Effector CD4-positive, alpha-beta T cell (primary cell): ENCODE results near the gene DDX42.
"Not testable (repeated sequence)": the region's sequence is repeated elsewhere in the genome, so short reads cannot be mapped to it uniquely, and the experiment has no call there.

ENCODE experiments used
- DNase-seq: peaks from one replicate; pipeline ENCODE4 v3.0.0-alpha.2; 2020

The DDX42 gene

DNA sequence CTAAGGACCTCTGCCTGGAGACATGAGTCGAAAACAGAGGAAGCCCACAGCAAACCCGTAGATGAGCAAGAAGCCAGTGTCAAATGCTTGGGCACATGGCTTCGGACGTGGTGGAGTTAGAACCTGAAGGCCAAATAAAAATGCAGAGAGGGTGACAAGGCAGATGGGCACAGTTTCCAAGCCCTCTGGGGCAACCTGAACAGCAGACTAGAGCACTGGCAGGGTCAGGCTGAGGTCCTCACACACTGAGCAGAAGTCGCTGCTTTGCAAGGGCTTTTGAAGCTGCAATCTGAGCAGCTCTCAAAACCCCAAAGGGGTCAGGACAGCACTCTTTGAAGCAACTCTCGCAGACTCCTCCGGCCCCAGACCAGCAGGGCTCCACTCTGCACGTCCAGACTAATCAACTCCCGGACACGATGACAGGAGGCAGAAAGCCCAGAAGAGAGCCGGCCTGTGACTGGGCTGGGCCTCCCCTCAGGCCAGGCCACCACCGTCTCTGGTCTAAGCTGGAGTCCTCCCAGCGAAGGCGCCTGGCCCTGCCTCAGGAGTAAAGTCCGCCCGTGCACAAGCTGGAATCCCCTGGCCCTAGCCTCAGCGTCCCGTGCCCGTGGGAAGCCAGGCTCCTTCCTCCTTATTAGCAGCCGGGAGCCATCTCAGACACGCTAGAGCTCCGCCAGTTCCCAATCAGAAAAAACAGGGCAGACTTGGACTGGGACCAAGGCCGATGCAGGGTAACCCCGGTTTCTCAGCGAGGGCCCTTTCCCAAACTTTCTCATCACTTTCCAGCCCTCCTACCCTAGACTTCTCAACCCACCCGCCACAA lies 67.6 kb downstream of the DDX42 start:
- no peak for DNase-seq

DNA sequence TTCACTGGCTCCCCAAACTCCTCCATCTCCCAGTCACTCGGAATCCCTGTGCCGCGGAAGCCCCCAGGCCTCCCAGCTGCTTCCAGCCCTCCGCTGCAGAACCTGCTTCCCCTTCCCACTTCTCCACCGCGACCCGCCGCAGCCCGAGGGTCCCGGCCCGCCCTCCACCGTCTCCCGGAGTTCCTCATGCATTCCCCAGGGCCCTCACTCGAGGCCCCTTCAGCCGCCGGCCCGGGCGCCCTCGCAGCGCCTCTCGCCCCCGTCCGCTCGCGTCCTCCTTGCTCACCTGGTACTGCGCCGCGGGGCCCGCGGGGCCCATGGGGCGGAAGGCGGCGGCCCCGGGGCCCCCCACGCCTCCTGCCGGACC lies 68.2 kb downstream of the DDX42 start:
- DNase-seq = no peak

DNA sequence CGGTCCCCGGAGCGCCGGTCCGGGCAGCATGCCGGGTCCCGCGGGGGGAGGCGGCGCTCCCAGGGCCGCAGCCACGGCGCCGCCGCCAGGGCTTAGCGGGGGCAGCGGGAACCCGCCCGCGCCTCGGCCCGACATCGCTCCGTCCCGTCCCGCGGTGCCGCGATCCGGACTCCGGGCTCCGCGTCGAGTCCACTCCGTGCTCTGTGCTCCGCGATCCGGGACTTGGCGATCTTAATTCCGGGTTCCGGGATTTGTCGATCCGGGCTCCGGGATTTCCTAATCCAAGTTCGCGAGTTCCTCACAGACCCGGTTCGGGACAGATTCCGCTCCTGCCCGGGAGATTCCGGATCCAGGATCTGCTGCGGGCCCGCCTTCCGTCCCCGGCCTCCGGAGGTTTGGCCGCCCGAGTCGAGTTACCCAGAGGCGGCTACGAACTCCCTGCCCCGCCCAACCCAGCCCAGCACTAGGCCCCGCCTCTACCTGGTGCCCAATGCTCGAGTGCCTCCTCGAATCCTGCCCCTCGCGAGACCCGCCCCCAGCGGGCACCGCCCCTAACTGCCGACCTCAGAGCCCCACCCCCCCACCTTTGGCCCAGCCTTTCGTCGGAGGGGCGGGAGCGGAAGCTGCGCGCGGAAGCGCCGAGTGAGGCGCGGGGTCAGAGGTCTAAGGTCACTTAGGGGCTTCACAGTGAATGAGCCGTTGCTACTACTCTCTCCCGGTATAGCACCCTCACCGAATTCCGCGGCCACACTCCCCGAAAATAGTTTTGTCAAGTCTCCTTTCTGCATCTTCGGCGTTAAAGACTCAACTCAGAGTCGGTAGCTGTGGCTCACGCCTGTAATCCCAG lies 68.8 kb downstream of the DDX42 start, which contains the start of gene SMARCD2:
Gene SMARCD2, minus strand, starts transcription at position 146 of the 847 bp plus-strand sequence. Its CDS starts 11 bp downstream, at position 135.
- DNase-seq = peak; percentile 98

DNA sequence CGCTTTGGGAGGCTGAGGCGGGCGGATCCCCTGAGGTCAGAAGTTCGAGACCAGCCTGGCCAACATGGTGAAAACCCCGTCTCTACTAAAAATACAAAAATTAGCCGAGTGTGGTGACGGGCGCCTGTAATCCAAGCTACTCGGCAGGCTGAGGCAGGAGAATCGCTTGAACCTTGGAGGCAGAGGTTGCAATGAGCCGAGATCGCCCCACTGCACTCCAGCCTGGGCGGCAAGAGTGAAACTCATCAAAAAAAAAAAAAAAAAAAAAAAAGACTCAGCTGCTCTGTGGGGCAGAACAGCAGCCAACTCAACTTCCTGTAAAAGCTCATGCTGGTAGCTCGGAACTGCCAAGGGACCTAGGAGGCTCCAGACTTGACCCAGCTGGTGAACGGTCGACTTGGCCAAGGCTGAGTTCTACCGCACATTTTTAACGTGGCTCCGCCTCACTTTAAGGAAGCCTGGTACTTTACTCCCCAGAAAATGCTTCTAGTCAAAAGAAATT lies 69.5 kb downstream of the DDX42 start:
- not testable (repeated sequence) for DNase-seq

DNA sequence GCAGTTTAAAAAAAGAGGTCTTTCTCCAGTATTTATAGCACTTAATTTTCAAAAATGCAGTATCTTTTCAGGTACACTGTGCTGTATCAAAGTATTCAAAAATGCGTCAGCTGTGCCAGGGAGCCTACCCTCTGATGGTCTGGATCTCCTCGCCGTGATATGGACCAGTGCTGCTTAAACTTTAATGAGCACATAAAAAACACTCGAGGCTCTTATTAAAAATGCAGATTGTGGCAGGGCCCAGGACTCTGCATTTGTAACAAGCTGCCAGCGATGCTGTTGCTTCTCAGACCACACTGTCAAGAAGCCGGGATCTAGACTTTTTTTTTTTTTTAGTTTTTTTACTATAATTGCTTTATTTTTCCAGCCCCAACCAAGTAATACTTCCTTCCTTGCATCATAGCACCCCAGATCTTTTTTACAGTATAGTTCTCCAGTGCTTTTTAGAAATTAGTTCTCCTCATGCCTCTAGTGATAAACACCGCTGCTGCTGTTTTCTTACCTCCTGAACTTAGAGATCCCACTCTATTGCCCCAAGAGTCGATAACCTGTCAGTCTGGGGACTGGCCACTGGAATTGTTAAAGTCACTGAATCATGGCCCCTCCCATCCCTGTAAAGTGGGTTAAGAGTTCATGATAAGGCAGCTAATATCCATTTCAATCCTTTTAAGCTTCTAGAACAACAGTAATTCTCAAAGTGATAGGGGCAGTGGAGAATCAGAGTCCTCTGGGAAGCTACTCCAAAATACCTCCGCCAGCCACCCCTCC lies 70.1 kb downstream of the DDX42 start:
- no peak for DNase-seq

DNA sequence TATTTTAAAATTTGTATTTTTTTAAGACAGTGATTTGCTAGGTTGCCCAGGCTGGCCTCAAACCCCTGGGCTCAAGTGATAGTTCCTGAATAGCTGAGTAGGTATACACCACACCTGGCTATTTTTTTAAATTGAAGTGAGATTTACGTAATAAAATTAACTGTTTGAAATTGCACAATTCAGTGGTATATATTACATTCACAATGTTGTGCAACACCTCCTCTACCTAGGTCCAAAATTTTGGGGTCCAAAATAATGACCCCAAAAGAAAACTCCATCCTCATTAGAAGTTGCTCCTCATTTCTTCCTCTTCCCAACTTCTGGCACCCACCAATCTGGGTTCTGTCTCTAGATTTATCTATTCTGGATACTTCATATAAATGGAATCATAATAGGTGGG lies 71.5 kb downstream of the DDX42 start:
- DNase-seq = no peak

DNA sequence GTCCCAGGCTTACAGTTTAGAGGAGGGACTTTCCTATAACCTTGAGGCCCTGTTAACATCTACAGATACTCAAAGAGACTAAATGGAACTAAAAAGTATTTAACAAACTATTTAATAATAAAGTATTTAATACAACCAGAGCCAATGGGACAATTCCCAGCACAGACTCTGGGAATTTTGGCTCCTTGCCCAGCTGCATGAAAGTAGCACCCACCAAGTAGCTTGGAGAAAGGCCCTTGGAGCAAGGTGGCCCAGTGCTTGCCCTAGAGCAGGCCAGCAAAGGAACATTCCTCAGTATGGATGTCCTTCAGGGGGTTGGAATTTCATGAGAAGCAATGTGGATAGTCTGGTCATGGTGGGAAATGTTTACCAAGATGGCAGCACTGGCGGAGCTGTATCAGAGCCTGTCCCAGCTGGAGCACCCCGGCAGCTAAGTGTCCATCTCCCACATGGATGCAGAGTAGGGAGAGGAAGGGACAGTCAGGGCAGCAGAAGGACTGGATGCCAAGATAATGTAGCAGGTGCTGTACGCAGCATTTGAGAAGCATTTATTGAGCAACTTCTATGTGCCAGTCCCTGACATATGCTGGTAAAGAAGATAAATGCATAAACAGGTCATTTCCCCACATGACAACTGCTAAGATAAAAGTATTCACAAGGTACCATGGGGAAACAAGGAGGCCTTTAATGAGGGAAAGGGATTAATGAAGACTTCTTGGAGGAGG lies 73.7 kb downstream of the DDX42 start:
- no peak for DNase-seq

DNA sequence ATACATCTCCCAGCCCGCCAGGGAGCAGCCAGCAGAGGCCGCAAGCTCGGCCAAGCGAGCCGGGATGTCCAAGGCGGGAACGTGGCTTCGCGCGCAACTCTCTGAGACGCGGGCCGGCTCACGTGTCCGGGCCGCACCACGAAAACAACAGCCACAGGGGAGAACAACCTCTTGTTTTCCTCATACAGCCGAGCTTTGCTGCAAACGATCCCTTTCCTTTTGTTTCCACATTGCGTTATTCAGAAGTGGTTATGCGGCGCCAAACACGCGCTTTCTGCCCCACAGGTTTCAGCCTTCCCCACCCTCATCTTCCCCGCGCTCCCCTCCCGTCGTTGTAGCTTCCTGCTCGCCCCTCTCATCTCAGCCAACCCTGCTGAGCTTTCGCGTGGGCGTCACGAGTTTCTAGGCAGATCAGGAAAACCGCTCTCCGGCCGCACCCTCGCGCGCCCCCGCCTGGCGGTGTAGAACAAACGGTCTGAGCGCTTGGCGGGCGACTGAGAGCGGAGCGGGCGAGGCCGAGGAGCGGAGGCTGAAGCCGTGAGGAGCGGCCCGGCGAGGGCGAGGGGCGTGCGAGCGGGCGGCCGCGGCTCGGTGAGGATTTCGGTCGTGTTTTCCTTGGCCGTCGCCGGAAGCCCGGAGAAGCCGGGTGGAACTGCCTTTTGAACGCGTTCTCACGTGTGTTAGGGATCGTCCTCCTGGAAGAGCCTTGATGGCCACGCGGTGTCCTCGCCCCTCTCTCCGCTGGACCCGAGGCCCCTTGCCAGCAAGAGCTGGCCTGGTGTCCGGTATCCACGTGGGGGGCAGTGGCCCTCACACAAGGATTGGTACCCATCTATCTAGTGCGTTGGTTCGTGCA lies 75.1 kb downstream of the DDX42 start:
- DNase-seq = peak; percentile 92

DNA sequence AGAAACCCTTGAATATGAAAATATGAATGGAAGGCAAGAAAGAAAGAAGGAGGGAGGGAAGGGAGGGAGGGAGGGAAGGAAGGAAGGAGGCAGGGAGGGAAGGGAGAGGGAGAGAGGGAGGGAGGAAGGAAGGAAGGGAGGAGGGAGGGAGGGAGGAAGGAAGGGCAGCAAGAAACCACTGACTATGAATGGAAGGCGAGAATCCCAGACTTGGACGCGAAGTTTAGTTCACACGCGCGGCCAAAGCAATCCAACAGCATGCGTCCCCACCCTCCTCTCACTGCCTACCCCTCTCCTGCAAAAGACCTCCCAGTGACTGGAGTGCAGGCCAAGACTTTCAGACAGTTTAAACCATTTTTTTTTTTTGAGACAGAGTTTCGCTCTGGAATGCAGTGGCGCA lies 76.4 kb downstream of the DDX42 start:
- DNase-seq = no peak

DNA sequence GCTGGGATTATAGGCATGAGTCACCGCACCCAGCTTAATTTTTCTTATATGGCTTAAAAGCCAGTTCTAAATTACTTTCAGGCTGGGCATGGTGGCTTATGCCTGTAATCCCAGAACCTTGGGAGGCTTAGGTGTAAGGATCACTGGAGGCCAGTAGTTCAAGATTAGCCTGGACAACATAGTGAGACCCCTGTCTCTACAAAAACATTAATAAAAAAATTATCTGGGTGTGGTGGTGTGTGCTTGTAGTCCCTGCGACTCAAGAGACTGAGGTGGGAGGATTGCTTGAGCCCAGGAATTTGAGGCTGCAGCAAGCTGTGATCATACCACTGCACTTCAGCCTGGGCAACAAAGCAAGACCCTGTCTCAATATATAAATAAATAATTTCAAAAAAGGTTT lies 79.3 kb downstream of the DDX42 start:
- DNase-seq = no peak

DNA sequence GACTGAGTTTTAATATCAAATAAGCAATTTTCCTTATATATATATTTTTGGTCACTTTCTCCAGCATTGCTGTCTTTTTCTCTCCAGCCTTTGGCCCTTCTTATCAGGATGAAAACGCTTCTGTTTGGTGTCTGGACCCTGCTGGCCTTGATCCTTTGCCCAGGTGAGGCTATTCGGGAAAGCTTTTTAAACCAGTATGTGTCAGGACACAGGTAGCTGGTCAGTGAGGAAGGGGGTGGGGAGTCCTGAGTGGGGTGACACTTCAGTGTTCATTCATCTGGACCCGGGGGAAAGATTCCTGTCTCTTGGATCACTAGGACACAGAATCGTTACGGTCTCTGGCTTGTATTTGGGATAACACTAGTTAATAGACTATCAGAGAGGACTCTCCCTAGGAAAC lies 80.7 kb downstream of the DDX42 start:
- no peak for DNase-seq

DNA sequence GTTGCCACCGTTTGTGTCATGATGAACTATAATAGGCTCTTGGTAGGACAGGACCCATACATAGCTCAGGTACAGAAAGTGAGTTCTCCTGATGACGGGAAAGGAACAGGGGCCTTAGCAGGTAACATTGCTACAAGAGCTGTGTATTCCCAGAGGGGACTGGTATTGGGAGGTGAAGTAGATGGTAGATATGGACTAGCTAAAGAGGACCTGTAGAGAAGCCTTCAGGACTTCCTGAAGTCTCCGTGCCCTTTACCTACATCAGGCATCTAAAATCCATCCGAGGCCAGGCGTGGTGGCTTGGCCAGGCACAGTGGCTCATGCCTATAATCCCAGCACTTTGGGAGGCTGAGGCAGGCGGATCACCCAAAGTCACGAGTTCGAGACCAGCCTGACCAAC lies 81.2 kb downstream of the DDX42 start:
- no peak for DNase-seq

DNA sequence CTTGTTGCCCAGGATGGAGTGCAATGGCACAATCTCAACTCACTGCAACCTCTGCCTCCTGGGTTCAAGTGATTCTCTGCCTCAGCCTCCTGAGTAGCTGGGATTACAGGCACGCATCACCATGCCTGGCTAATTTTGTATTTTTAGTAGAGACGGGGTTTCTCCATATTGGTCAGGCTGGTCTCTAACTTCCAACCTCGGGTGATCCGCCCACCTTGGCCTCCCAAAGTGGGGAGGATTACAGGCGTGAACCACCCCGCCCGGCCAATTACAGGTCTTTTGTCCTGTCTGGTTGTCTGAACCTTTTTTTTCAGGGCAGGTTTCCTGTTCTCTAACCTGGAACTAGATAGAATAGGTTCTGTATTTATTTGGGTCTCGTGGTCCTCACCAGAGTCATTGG lies 82.5 kb downstream of the DDX42 start:
- not testable (repeated sequence) for DNase-seq

DNA sequence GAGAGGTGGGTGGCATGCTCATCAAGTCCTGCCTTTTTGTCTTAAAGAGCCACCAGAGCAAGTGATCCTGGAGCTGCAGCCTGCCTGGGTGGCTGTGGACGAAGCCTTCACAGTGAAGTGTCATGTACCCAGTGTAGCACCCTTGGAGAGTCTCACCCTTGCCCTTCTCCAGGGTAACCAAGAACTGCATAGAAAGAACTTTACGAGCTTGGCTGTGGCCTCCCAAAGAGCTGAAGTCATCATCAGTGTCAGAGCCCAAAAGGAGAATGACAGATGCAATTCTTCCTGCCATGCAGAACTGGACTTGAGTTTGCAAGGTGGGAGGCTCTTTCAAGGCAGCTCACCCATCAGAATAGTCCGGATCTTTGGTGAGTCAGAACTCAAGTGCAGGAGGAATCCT lies 85.3 kb downstream of the DDX42 start:
- no peak for DNase-seq

DNA sequence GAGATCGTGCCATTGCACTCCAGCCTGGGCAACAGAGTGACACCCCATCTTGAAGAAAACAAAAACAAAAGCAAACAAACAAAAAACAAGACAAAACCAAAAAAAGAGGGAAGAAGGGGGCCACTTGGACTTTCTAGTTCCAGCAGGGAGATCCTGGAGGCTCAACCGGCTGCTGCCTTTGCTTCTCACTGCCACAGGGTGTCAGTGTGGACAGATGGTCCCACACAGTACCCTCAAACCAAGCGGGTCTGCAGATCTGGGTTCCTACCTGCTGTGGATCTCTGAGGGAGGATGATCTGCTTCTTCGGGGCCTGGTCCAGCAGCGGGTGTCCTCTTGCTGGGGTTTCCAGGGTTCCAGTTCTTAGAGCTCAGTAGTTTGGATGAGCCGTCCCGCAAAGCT lies 92.7 kb downstream of the DDX42 start:
- DNase-seq = not testable (repeated sequence)
